Keratinocyte (primary cell): ENCODE results near the gene SSTR4.

Experiments used
- EZH2 ChIP-seq: IDR thresholded peaks from one replicate; pipeline ENCODE4 v1.6.1; 2012; ENCODE audit warnings: inconsistent platforms, mild to moderate bottlenecking, low read length, moderate library complexity
- TF ChIP-seq, protein P1 (sequence below), 3 experiments: IDR thresholded peaks in 1 of 3; conservative IDR thresholded peaks in 1 of 3; optimal IDR thresholded peaks in 1 of 3; 2 replicates in 2 of 3; 3 replicates in 1 of 3; pipeline versions ENCODE3 to v1.5.1; 2011; ENCODE audit warnings: low read length in 3 of 3, mild to moderate bottlenecking in 3 of 3, moderate library complexity in 2 of 3, control low read depth in 1 of 3, inconsistent platforms in 1 of 3; ENCODE audit not compliant: insufficient read depth in 2 of 3; ENCODE audit errors: extremely low read depth in 1 of 3

DNA sequence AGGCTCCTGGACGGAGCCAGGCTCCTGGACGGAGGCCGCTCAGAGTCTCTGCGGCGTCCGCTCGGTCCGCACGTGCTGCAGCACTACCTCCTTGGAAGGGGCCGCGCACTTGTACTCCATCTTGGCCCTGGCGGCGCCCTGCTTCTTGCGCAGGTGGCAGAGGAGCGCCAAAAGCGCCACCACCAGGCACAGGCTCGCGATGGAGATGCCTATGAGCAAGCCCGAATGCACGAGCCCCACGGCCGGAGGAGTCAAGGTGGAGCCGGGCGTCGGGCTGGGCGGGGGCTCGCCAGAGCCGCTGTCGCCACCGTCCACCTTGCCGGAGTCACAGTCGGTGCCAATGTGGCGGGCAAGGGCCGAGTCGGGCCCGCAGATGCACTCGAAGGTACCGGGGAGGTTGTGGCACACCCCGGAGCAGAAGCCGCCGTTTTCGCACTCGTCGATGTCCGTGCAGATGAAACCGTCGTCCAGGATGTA lies 12.7 kb downstream of the SSTR4 start:
- TF ChIP-seq, protein P1, sequence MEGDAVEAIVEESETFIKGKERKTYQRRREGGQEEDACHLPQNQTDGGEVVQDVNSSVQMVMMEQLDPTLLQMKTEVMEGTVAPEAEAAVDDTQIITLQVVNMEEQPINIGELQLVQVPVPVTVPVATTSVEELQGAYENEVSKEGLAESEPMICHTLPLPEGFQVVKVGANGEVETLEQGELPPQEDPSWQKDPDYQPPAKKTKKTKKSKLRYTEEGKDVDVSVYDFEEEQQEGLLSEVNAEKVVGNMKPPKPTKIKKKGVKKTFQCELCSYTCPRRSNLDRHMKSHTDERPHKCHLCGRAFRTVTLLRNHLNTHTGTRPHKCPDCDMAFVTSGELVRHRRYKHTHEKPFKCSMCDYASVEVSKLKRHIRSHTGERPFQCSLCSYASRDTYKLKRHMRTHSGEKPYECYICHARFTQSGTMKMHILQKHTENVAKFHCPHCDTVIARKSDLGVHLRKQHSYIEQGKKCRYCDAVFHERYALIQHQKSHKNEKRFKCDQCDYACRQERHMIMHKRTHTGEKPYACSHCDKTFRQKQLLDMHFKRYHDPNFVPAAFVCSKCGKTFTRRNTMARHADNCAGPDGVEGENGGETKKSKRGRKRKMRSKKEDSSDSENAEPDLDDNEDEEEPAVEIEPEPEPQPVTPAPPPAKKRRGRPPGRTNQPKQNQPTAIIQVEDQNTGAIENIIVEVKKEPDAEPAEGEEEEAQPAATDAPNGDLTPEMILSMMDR (optimal IDR thresholded peaks at IDR 0.05 in 1 of 3, IDR thresholded peaks at IDR 0.05 in 1 of 3, conservative IDR thresholded peaks at IDR 0.05 in 1 of 3; ENCODE audit: extremely low read depth in 1 of 3, insufficient read depth in 2 of 3, low read length in 3 of 3) = peak in 2 of 3 experiments; percentile 16 to 31
- TF ChIP-seq EZH2 = no peak
